ENCODE measurements around the gene TRABD. TPM values are rescaled to one million over a fixed set of nuclear protein-coding genes. Genes with fewer than 3 reads are reported as not detected.

TRABD gene
- polyA plus RNA-seq, 1 donor (not counting 4 experiments of a cell fraction or from before 2014, with no cell fraction given): 22.7 TPM

DNA sequence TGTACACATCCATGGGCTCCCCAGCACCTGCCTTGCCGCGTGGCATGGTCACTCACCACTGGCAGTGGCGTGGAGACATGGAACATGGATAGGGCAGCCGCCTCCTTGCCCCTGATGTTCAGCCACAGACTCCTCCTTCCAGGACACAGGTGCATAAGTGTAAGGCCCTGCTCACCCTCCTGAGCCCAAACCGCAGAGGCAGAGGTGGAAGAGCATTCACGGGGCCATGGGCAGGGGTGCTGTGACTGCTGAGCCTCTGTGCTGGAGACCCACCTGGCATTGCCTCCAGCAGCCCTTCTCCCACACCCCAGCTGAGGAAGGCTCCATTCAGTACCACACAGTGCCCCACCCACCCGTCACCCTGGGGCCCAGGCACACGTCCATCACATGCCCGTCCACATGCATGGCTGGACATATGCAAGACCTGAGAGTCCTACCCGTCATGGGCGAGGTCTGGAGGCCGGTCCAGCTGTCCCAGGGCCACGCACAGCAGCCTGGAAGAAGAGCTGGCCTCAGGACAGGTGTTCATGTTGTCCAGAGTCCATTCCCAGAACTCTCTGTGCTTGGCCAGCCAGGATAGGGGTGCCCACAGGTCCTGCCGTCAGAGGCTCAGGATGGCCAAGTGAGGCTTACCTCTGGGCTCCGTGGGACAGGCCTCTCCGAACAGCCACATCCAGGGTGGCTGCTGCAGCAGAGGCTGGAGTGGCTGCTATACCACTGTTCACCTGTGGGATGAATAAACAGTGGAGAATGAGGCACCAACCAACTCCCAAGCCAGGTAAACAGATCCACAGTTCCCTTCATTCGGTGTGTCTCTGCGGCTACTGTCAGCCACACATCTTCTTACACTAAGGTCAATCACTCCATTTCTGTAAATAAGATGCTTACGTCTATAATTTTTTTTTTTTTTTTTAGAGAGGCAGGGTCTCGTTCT is 60.8 kb downstream of the TRABD start:
- dilution Hi-C loops (cut with MboI; ENCODE audit: extremely low pct_ligation_motif_present, low sequenced_read_pairs): no loop called here

DNA sequence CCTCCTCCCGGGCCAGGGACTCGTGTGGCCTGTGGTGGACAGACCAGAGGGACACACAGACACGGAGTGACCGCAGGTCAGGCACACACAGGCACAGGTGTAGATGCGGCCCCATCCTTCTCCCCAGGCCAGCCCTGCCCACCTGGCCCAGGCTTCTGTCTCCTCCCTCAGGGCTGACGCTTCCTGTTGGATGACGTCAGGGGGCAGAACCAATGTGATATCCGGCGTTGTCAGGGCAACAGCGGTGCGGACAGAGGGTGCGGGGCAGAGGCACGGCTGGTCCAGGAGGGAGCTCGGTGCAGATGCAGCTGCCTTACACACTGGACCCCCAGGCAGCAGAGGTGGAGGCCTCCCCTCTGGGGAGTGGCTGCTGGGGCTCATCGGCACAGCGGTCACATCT is 62.0 kb downstream of the TRABD start:
- Histone ChIP-seq H4K20me1 (ENCODE audit: control insufficient read depth, extremely low read depth, insufficient read depth, low read length) (peaks cover 3% of the 10 kb centered on the region), H3K4me2 (ENCODE audit: control insufficient read depth, extremely low read depth, insufficient read depth, low read depth, low read length) (no peak overlapping the region), H3K9me1 (ENCODE audit: control insufficient read depth, extremely low read depth, insufficient read depth, low read length) (no peaks in the 10 kb centered on the region), H3K79me2 (ENCODE audit: control insufficient read depth, insufficient read depth, low read length) (peaks cover 34% of the 10 kb centered on the region), H3K9me3 (ENCODE audit: control insufficient read depth, low read depth, low read length) (no peaks in the 10 kb centered on the region), H3K27ac (ENCODE audit: control insufficient read depth, insufficient read depth, low read length) (no peak overlapping the region), H3K36me3 (ENCODE audit: control insufficient read depth in 2 of 2, extremely low read depth in 1 of 2, insufficient read depth in 2 of 2, low read length in 2 of 2) (peaks cover 4 to 9% of the 10 kb centered on the region in 2 experiments), H3K4me1 (ENCODE audit: control insufficient read depth, extremely low read depth, insufficient read depth, low read length) (peaks cover 15% of the 10 kb centered on the region), H3K27me3 (ENCODE audit: control insufficient read depth, extremely low read depth, insufficient read depth, low read length) (no peaks in the 10 kb centered on the region), H3K4me3 (ENCODE audit: control insufficient read depth in 2 of 3, extremely low read depth in 1 of 3, insufficient read depth in 2 of 3, low read depth in 1 of 3, low read length in 3 of 3) (no peak overlapping the region), H2AFZ (ENCODE audit: control insufficient read depth, low read length) (no peak overlapping the region), H3K9ac (ENCODE audit: control insufficient read depth, extremely low read depth, insufficient read depth, low read length) (no peak overlapping the region)
- dilution Hi-C loops (cut with MboI; ENCODE audit: extremely low pct_ligation_motif_present, low sequenced_read_pairs): no loop called here
- TF ChIP-seq, protein P1, sequence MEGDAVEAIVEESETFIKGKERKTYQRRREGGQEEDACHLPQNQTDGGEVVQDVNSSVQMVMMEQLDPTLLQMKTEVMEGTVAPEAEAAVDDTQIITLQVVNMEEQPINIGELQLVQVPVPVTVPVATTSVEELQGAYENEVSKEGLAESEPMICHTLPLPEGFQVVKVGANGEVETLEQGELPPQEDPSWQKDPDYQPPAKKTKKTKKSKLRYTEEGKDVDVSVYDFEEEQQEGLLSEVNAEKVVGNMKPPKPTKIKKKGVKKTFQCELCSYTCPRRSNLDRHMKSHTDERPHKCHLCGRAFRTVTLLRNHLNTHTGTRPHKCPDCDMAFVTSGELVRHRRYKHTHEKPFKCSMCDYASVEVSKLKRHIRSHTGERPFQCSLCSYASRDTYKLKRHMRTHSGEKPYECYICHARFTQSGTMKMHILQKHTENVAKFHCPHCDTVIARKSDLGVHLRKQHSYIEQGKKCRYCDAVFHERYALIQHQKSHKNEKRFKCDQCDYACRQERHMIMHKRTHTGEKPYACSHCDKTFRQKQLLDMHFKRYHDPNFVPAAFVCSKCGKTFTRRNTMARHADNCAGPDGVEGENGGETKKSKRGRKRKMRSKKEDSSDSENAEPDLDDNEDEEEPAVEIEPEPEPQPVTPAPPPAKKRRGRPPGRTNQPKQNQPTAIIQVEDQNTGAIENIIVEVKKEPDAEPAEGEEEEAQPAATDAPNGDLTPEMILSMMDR (optimal IDR thresholded peaks at IDR 0.05 in 1 of 3, IDR thresholded peaks at IDR 0.05 in 1 of 3, conservative IDR thresholded peaks at IDR 0.05 in 1 of 3; ENCODE audit: extremely low read depth in 1 of 3, insufficient read depth in 2 of 3, low read length in 3 of 3): no peak
- no peak for TF ChIP-seq EZH2 (IDR thresholded peaks at IDR 0.05; ENCODE audit: low read length)
- no peak for FAIRE-seq
- no peak for DNase-seq (ENCODE audit: low read depth, low spot score)

More for the DNA sequence above, 60.8 kb downstream of the TRABD start:
- Histone ChIP-seq H3K9me1 (ENCODE audit: control insufficient read depth, extremely low read depth, insufficient read depth, low read length) (no peaks in the 10 kb centered on the region), H2AFZ (ENCODE audit: control insufficient read depth, low read length) (no peak overlapping the region), H3K4me1 (ENCODE audit: control insufficient read depth, extremely low read depth, insufficient read depth, low read length) (peaks cover 22% of the 10 kb centered on the region), H3K27me3 (ENCODE audit: control insufficient read depth, extremely low read depth, insufficient read depth, low read length) (no peaks in the 10 kb centered on the region), H3K4me2 (ENCODE audit: control insufficient read depth, extremely low read depth, insufficient read depth, low read depth, low read length) (no peak overlapping the region), H3K9me3 (ENCODE audit: control insufficient read depth, low read depth, low read length) (no peaks in the 10 kb centered on the region), H3K36me3 (ENCODE audit: control insufficient read depth in 2 of 2, extremely low read depth in 1 of 2, insufficient read depth in 2 of 2, low read length in 2 of 2) (peaks cover 4 to 9% of the 10 kb centered on the region in 2 experiments), H3K9ac (ENCODE audit: control insufficient read depth, extremely low read depth, insufficient read depth, low read length) (no peak overlapping the region), H4K20me1 (ENCODE audit: control insufficient read depth, extremely low read depth, insufficient read depth, low read length) (peaks cover 3% of the 10 kb centered on the region), H3K79me2 (ENCODE audit: control insufficient read depth, insufficient read depth, low read length) (peaks cover 44% of the 10 kb centered on the region), H3K4me3 (ENCODE audit: control insufficient read depth in 2 of 3, extremely low read depth in 1 of 3, insufficient read depth in 2 of 3, low read depth in 1 of 3, low read length in 3 of 3) (peak overlapping the region in 1 of 3 experiments; percentile 94), H3K27ac (ENCODE audit: control insufficient read depth, insufficient read depth, low read length) (no peak overlapping the region)
- DNase-seq (ENCODE audit: low read depth, low spot score) (no peak), FAIRE-seq (no peak)
- no peak for TF ChIP-seq EZH2 (IDR thresholded peaks at IDR 0.05; ENCODE audit: low read length)
- TF ChIP-seq, protein P1 (optimal IDR thresholded peaks at IDR 0.05 in 1 of 3, IDR thresholded peaks at IDR 0.05 in 1 of 3, conservative IDR thresholded peaks at IDR 0.05 in 1 of 3; ENCODE audit: extremely low read depth in 1 of 3, insufficient read depth in 2 of 3, low read length in 3 of 3): peak in 1 of 3 experiments; percentile 21

All from keratinocyte (primary cell).